Measurements from ENCODE around the gene ARMCX5.

Gene ARMCX5

GRCh38 chrX:102599084-102599950 is at the start of gene ARMCX5:
TSS of gene ARMCX5 (plus strand) at chrX:102599515. CDS start at chrX:102602142, 2,627 bp downstream.
- peak; percentile 17 to 51 (median 35) for DNase-seq (ENCODE audit: low read depth in 4 of 4, low spot score in 1 of 4)

- no peak for DNase-seq (ENCODE audit: low read depth in 4 of 4, low spot score in 1 of 4)
Observed at GRCh38 chrX:102558607-102559006, 40.7 kb upstream of the ARMCX5 start.

- no peak for DNase-seq (ENCODE audit: low read depth in 4 of 4, low spot score in 1 of 4)
Observed at GRCh38 chrX:102560423-102561068, 38.8 kb upstream of the ARMCX5 start.

- DNase-seq (ENCODE audit: low read depth in 4 of 4, low spot score in 1 of 4), result no peak
Observed at GRCh38 chrX:102580891-102581290, 18.4 kb upstream of the ARMCX5 start.

GRCh38 chrX:102593367-102593766 is 5.9 kb upstream of the ARMCX5 start:
- no peak for DNase-seq (ENCODE audit: low read depth in 4 of 4, low spot score in 1 of 4)

- DNase-seq (ENCODE audit: low read depth in 4 of 4, low spot score in 1 of 4), result no peak
Observed at GRCh38 chrX:102599951-102600579, 750 bp downstream of the ARMCX5 start.

- DNase-seq (ENCODE audit: low read depth in 4 of 4, low spot score in 1 of 4), result no peak
Observed at GRCh38 chrX:102604327-102604726, 5.0 kb downstream of the ARMCX5 start.

GRCh38 chrX:102606115-102606514 is 6.8 kb downstream of the ARMCX5 start:
- DNase-seq (ENCODE audit: low read depth in 4 of 4, low spot score in 1 of 4), result no peak

GRCh38 chrX:102610905-102611304 is 11.6 kb downstream of the ARMCX5 start:
- no peak for DNase-seq (ENCODE audit: low read depth in 4 of 4, low spot score in 1 of 4)

GRCh38 chrX:102624105-102624504 is 24.8 kb downstream of the ARMCX5 start:
- DNase-seq (ENCODE audit: low read depth in 4 of 4, low spot score in 1 of 4), result no peak

- DNase-seq (ENCODE audit: low read depth in 4 of 4, low spot score in 1 of 4), result no peak
Observed at GRCh38 chrX:102627640-102628039, 28.3 kb downstream of the ARMCX5 start.

GRCh38 chrX:102637561-102637960 is 38.2 kb downstream of the ARMCX5 start:
- DNase-seq (ENCODE audit: low read depth in 4 of 4, low spot score in 1 of 4), result no peak

GRCh38 chrX:102650903-102651241 is 51.6 kb downstream of the ARMCX5 start:
- no peak for DNase-seq (ENCODE audit: low read depth in 4 of 4, low spot score in 1 of 4)

- peak in 1 of 4 experiments; percentile 20 for DNase-seq (ENCODE audit: low read depth in 4 of 4, low spot score in 1 of 4)
Observed at GRCh38 chrX:102651242-102652011, 52.1 kb downstream of the ARMCX5 start, which contains the start of gene GPRASP1. TSS of gene GPRASP1 (plus strand) at chrX:102651483. CDS start at chrX:102653914, 2,431 bp downstream.

GRCh38 chrX:102652031-102652688 is 52.8 kb downstream of the ARMCX5 start:
- peak in 1 of 4 experiments; percentile 25 for DNase-seq (ENCODE audit: low read depth in 4 of 4, low spot score in 1 of 4)

Data from stimulated activated CD4-positive, alpha-beta T cell treated with anti-CD3 and anti-CD28 coated beads, Interleukin-1b, Interleukin-23, amount 100 ng/mL, for 24 hours (primary cell).